BE2C (cell line): ENCODE measurements around the gene FOXN1.

Source experiments
- DNase-seq: peaks from one replicate; pipeline ENCODE4 v3.0.0-alpha.2; 2020
- H3K27me3 ChIP-seq: fragments of 250-450 bp; sonication (Bioruptor Pico); 2 replicates; pipeline ENCODE4 v1.5.1; 2020; ENCODE audit warnings: mild to moderate bottlenecking
- H3K36me3 ChIP-seq: fragments of 250-450 bp; sonication (Bioruptor Pico); 2 replicates; pipeline ENCODE4 v1.5.1; 2020; ENCODE audit warnings: mild to moderate bottlenecking
- H3K4me1 ChIP-seq: fragments of 250-450 bp; sonication (Bioruptor Pico); 2 replicates; pipeline ENCODE4 v1.5.1; 2020
- H3K4me3 ChIP-seq: 2 replicates; pipeline ENCODE4 v1.5.1; 2011; ENCODE audit warnings: low read depth, low read length
- H3K9me3 ChIP-seq: fragments of 250-450 bp; sonication (Bioruptor Pico); 2 replicates; pipeline ENCODE4 v1.5.1; 2020
- CTCF ChIP-seq: IDR thresholded peaks from 2 replicates; pipeline ENCODE4 v1.5.1; 2012; ENCODE audit warnings: mild to moderate bottlenecking, low read depth, low read length

Gene FOXN1

GRCh38 chr17:28501421-28502284 is 4.5 kb upstream of the FOXN1 start:
- no peak for DNase-seq
- no peaks in the 10 kb centered on the region for H3K36me3 ChIP-seq
- H3K4me1 ChIP-seq, result peaks cover 7% of the 10 kb centered on the region
- no peaks in the 10 kb centered on the region for H3K9me3 ChIP-seq
- H3K27me3 ChIP-seq, result no peaks in the 10 kb centered on the region
- TF ChIP-seq CTCF, result no peak
- no peak overlapping the region for H3K4me3 ChIP-seq

GRCh38 chr17:28503420-28503819 is 2.7 kb upstream of the FOXN1 start:
- Histone ChIP-seq H3K36me3 (no peaks in the 10 kb centered on the region), H3K27me3 (no peaks in the 10 kb centered on the region)
- no peak for TF ChIP-seq CTCF

GRCh38 chr17:28506763-28507487 is 777 bp downstream of the FOXN1 start:
- Histone ChIP-seq H3K36me3 (no peaks in the 10 kb centered on the region), H3K4me1 (no peaks in the 10 kb centered on the region), H3K4me3 (no peak overlapping the region), H3K27me3 (no peaks in the 10 kb centered on the region), H3K9me3 (no peaks in the 10 kb centered on the region)
- no peak for TF ChIP-seq CTCF
- DNase-seq, result no peak

More at GRCh38 chr17:28503420-28503819, 2.7 kb upstream of the FOXN1 start:
- H3K4me3 ChIP-seq, result no peak overlapping the region
- no peaks in the 10 kb centered on the region for H3K9me3 ChIP-seq
- H3K4me1 ChIP-seq, result peaks cover 7% of the 10 kb centered on the region
- no peak for DNase-seq

DNA sequence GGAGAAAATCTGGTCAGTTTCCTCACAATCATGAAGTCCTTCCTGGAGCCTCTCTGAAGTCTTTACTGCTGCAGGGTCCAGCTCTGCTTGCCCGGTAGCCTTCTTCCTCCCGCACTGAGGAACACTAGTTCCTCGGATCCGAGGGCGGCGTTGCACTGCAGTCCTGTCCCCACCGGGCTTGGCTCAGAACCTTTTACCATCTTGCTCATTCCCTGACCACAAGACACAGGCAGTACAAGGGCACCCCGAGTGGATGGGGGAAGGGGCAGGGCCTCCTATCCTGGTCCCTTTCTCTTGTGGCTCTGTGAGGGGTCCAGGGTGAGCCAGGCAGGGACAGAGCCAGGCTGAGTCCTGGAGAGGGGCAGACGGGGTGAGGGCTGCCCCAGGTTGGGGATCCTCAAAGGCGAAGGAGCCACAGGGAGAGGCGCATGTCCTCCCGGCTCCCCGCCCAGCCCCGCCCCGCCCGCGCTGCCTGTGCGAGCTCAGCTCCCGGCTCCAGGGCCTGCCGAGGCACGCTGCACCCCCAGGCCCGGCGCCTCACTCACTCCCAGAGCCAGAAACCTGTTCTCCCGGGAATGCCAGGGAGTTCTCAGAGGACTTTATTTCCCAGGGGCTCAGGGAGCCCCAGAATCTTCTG is 1.5 kb downstream of the FOXN1 start:
- no peaks in the 10 kb centered on the region for H3K27me3 ChIP-seq

GRCh38 chr17:28508211-28508724 is 2.1 kb downstream of the FOXN1 start:
- H3K4me3 ChIP-seq, result no peak overlapping the region
- no peaks in the 10 kb centered on the region for H3K4me1 ChIP-seq
- H3K9me3 ChIP-seq, result no peaks in the 10 kb centered on the region
- DNase-seq, result no peak
- H3K27me3 ChIP-seq, result no peaks in the 10 kb centered on the region
- H3K36me3 ChIP-seq, result no peaks in the 10 kb centered on the region
- no peak for TF ChIP-seq CTCF

More for the DNA sequence above, 1.5 kb downstream of the FOXN1 start:
- TF ChIP-seq CTCF, result no peak
- Histone ChIP-seq H3K36me3 (no peaks in the 10 kb centered on the region), H3K4me1 (no peaks in the 10 kb centered on the region), H3K4me3 (no peak overlapping the region), H3K9me3 (no peaks in the 10 kb centered on the region)
- DNase-seq, result no peak
